ENCODE results near the gene HEPACAM. TPM values are rescaled to one million over a fixed set of nuclear protein-coding genes. Genes with fewer than 3 reads are reported as not detected.

The HEPACAM gene
- polyA plus RNA-seq, 1 experiment: 0.05 TPM

DNA sequence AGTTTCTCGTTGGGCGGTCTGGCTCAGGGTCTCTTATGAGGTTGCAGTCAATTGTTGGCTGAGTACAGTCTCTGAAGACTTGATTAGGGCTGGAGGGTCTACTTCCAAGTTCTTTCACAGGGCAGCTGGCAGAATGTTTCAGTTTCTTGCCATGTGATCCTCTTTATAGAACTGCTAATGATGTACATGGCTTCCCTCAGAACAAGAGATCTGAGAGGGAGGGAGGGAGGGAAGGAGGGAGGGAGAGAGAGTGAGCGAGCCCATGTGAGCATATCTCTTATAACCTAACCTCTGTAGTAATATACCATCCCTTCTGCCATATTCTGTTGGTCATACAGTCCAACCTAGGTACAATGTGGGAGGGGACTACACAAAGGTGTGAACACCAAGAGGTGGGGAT lies 15.5 kb upstream of the HEPACAM start:
- no peak for DNase-seq (ENCODE audit: low read depth, low spot score)
- Histone ChIP-seq H3K27ac (ENCODE audit: low read depth, low read length) (no peak overlapping the region), H3K4me3 (ENCODE audit: low read depth, low read length) (no peak overlapping the region), H3K9me3 (ENCODE audit: control insufficient read depth, insufficient read depth, low read length) (no peaks in the 10 kb centered on the region), H3K27me3 (ENCODE audit: control insufficient read depth, insufficient read depth, low read length) (no peaks in the 10 kb centered on the region)
- ChIA-PET CTCF (interaction anchor here (2.1 kb wide), 1 partner anchor 15 kb away, joined by 6 read pairs; the partner anchor contains the start of gene HEPACAM), POLR2A (no interaction called here)
- TF ChIP-seq, protein P1, sequence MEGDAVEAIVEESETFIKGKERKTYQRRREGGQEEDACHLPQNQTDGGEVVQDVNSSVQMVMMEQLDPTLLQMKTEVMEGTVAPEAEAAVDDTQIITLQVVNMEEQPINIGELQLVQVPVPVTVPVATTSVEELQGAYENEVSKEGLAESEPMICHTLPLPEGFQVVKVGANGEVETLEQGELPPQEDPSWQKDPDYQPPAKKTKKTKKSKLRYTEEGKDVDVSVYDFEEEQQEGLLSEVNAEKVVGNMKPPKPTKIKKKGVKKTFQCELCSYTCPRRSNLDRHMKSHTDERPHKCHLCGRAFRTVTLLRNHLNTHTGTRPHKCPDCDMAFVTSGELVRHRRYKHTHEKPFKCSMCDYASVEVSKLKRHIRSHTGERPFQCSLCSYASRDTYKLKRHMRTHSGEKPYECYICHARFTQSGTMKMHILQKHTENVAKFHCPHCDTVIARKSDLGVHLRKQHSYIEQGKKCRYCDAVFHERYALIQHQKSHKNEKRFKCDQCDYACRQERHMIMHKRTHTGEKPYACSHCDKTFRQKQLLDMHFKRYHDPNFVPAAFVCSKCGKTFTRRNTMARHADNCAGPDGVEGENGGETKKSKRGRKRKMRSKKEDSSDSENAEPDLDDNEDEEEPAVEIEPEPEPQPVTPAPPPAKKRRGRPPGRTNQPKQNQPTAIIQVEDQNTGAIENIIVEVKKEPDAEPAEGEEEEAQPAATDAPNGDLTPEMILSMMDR (IDR thresholded peaks at IDR 0.05; ENCODE audit: low read depth, low read length): no peak

DNA sequence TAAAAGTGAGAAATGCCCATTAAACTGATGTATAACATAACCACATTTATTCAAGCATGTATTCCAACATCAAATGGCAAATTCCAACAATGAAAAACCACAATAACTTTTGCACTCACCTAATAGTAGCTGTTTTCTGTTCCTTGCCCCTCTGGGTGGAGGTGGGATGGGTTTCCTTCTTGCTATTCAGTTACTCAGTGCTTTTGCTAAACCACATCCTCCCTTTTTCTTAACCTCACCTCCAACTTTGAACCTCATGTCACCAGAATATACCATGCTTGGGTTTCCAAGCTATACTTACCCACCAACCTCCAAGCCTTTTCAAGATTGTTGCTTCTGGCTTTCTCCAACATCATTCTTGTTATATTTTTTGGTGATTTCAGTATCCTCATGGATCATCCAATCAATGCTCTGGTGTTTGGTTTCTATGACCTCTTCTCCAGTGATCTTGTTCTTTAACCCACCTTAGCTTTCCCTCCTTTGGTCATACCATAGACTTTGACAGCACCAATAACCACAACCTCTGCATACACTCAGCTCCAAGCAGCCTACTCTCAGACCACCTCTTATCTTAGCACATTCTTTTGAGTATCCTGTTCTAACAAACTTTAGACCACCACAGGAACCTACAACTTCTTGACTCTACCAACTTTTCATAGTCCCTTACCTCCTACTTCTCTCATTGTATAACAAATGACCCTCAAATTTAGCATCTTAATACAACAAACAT lies 14.9 kb upstream of the HEPACAM start:
- Histone ChIP-seq H3K9me3 (ENCODE audit: control insufficient read depth, insufficient read depth, low read length) (no peaks in the 10 kb centered on the region), H3K27me3 (ENCODE audit: control insufficient read depth, insufficient read depth, low read length) (no peaks in the 10 kb centered on the region), H3K4me3 (ENCODE audit: low read depth, low read length) (no peak overlapping the region), H3K27ac (ENCODE audit: low read depth, low read length) (no peak overlapping the region)
- no peak for DNase-seq (ENCODE audit: low read depth, low spot score)
- CTCF ChIA-PET: interaction anchor here (0.9 to 2.1 kb wide), 2 partner anchors 15 to 74 kb away, joined by 3 to 6 read pairs; partner anchors contain the start of gene HEPACAM
- TF ChIP-seq, protein P1 (IDR thresholded peaks at IDR 0.05; ENCODE audit: low read depth, low read length): no peak
- POLR2A ChIA-PET: no interaction called here

DNA sequence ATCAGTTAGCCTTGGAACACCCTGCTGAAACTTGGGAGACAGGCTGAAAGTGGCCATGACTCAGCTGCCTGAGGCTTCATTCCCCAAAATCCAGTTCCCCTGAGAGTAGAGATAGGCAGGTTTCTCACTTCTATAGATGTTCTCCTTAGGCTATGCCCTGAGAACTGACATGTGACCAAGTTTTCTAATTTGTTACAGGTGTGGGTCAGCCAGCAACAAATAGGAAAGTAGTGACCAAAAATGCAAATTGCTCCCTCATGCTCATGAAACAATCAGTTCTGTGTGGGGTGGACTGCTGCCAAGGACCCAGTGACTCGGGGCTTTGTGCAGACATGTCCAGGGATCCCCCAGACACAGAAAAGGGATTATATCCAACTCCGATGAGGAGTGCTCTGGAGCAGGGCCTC lies 10.9 kb upstream of the HEPACAM start:
- Histone ChIP-seq H3K9me3 (ENCODE audit: control insufficient read depth, insufficient read depth, low read length) (no peaks in the 10 kb centered on the region), H3K4me3 (ENCODE audit: low read depth, low read length) (no peak overlapping the region), H3K27me3 (ENCODE audit: control insufficient read depth, insufficient read depth, low read length) (no peaks in the 10 kb centered on the region), H3K27ac (ENCODE audit: low read depth, low read length) (no peak overlapping the region)
- ChIA-PET CTCF (no interaction called here), POLR2A (no interaction called here)
- TF ChIP-seq, protein P1 (IDR thresholded peaks at IDR 0.05; ENCODE audit: low read depth, low read length): no peak
- DNase-seq (ENCODE audit: low read depth, low spot score): no peak

DNA sequence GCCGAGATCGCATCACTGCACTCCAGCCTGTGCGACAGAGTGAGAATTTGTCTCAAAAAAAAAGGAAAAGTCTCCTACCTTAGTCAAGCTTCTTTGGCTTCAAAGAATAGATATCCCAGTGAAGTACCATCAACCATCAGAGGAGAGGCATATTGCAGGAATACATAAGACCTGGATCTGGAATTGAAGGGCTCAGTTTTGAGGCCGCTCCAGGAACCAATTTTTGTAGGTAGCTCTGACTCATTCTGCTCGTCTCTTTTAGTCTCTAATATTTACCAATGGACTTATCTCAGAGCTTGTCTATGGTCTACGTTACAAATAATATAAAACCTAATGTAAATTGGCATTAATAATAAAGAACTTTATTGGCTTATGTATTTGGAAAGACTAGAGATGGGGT lies 10.0 kb upstream of the HEPACAM start:
- no peak for DNase-seq (ENCODE audit: low read depth, low spot score)
- Histone ChIP-seq H3K4me3 (ENCODE audit: low read depth, low read length) (no peak overlapping the region), H3K27me3 (ENCODE audit: control insufficient read depth, insufficient read depth, low read length) (no peaks in the 10 kb centered on the region), H3K27ac (ENCODE audit: low read depth, low read length) (no peak overlapping the region), H3K9me3 (ENCODE audit: control insufficient read depth, insufficient read depth, low read length) (no peaks in the 10 kb centered on the region)
- TF ChIP-seq, protein P1 (IDR thresholded peaks at IDR 0.05; ENCODE audit: low read depth, low read length): no peak
- CTCF ChIA-PET: interaction anchor here (0.6 to 1.2 kb wide), 2 partner anchors 26 to 69 kb away, joined by 3 to 5 read pairs; no protein-coding TSS in a partner anchor
- POLR2A ChIA-PET: no interaction called here

DNA sequence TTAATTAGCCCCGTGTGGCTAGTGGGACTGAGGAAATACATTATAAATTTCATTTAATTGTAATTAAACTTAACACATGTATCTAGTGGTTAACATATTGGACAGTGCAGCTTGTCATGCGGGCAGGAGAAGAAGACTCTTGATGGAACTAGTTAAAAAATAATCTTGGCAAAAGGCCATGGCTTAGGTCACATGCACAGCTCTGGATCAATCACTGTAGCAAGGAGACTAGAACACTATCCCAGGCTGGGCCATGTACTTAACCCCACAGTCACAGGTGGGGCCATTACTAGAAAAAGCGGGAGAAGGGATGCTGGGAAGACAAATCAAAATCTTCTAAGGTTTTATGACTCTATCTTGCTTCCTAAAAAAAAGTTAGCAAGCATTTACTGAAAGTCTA lies 8.7 kb upstream of the HEPACAM start:
- Histone ChIP-seq H3K27me3 (ENCODE audit: control insufficient read depth, insufficient read depth, low read length) (no peaks in the 10 kb centered on the region), H3K4me3 (ENCODE audit: low read depth, low read length) (no peak overlapping the region), H3K9me3 (ENCODE audit: control insufficient read depth, insufficient read depth, low read length) (no peaks in the 10 kb centered on the region), H3K27ac (ENCODE audit: low read depth, low read length) (no peak overlapping the region)
- CTCF ChIA-PET: interaction anchor here (0.6 to 3.8 kb wide), 6 partner anchors 9 to 624 kb away, joined by 3 to 19 read pairs (median 4); partner anchors contain the start of gene HEPACAM
- POLR2A ChIA-PET: interaction anchor here (0.7 kb wide), 1 partner anchor 261 kb away, joined by 4 read pairs; no protein-coding TSS in a partner anchor
- TF ChIP-seq, protein P1 (IDR thresholded peaks at IDR 0.05; ENCODE audit: low read depth, low read length): no peak
- DNase-seq (ENCODE audit: low read depth, low spot score): no peak
